SK-N-SH treated with all-trans-retinoic acid at 6 μM for 48 hours (cell line): ENCODE measurements around the gene RUFY4.

Experiments used
- ATAC-seq: fragments of 200-7000 bp; cut with Tn5 transposase; 3 replicates; pipeline ENCODE4 v1.9.1; 2020; ENCODE audit warnings: mild to moderate bottlenecking, moderate library complexity
- ARNTL ChIP-seq: fragments of 450-650 bp; formaldehyde crosslinking; IDR thresholded peaks from 2 replicates; pipeline ENCODE4 v1.5.0; 2020; ENCODE audit warnings: low read depth, mild to moderate bottlenecking, moderate library complexity, borderline replicate concordance
- BACH2 ChIP-seq: fragments of 250-450 bp; sonication (Bioruptor Pico); IDR thresholded peaks from 2 replicates; pipeline ENCODE4 v1.9.0; 2021; ENCODE audit warnings: mild to moderate bottlenecking, borderline replicate concordance
- CSDC2 ChIP-seq: fragments of 250-450 bp; sonication (Bioruptor Pico); IDR thresholded peaks from 2 replicates; pipeline ENCODE4 v1.5.0; 2020; ENCODE audit warnings: mild to moderate bottlenecking, moderate library complexity
- GLIS3 ChIP-seq: fragments of 250-450 bp; sonication (Bioruptor Pico); IDR thresholded peaks from 2 replicates; pipeline ENCODE4 v1.5.0; 2020; ENCODE audit warnings: mild to moderate bottlenecking, moderate library complexity
- ISL1 ChIP-seq: fragments of 250-450 bp; sonication (Bioruptor Pico); IDR thresholded peaks from 2 replicates; pipeline ENCODE4 v2.1.2; 2022; ENCODE audit warnings: mild to moderate bottlenecking, moderate library complexity
- OSR1 ChIP-seq: fragments of 250-450 bp; sonication (Bioruptor Pico); IDR thresholded peaks from 2 replicates; pipeline ENCODE4 v1.8.0; 2022; ENCODE audit warnings: moderate library complexity, mild to moderate bottlenecking, inconsistent platforms
- PPARA ChIP-seq: fragments of 250-450 bp; sonication (Bioruptor Pico); IDR thresholded peaks from 2 replicates; pipeline ENCODE4 v1.5.0; 2020; ENCODE audit warnings: mild to moderate bottlenecking, borderline replicate concordance
- RARB ChIP-seq: fragments of 250-450 bp; sonication (Bioruptor Pico); IDR thresholded peaks from 2 replicates; pipeline ENCODE4 v1.8.0; 2021; ENCODE audit warnings: mild to moderate bottlenecking, moderate library complexity
- SNAI2 ChIP-seq: fragments of 250-450 bp; sonication (Bioruptor Pico); IDR thresholded peaks from 2 replicates; pipeline ENCODE4 v1.5.0; 2020; ENCODE audit warnings: mild to moderate bottlenecking, moderate library complexity
- TCF4 ChIP-seq: fragments of 250-450 bp; sonication (Bioruptor Pico); IDR thresholded peaks from 2 replicates; pipeline ENCODE4 v1.8.0; 2021; ENCODE audit warnings: mild to moderate bottlenecking, moderate library complexity, borderline replicate concordance
- TOX ChIP-seq: fragments of 250-450 bp; sonication (Bioruptor Pico); IDR thresholded peaks from 2 replicates; pipeline ENCODE4 v1.8.0; 2021; ENCODE audit warnings: mild to moderate bottlenecking, moderate library complexity, borderline replicate concordance
- ZC3H10 ChIP-seq: fragments of 250-450 bp; sonication (Bioruptor Pico); IDR thresholded peaks from 2 replicates; pipeline ENCODE4 v1.5.1; 2021; ENCODE audit warnings: mild to moderate bottlenecking, moderate library complexity
- ZFP30 ChIP-seq: fragments of 450-650 bp; formaldehyde crosslinking; IDR thresholded peaks from 2 replicates; pipeline ENCODE4 v1.5.0; 2022; ENCODE audit warnings: mild to moderate bottlenecking, moderate library complexity
- ZNF565 ChIP-seq: fragments of 450-650 bp; formaldehyde crosslinking; conservative IDR thresholded peaks from 2 replicates; pipeline ENCODE4 v1.5.0; 2020; ENCODE audit warnings: low read depth, mild to moderate bottlenecking, moderate library complexity
- ZNF70 ChIP-seq: fragments of 450-650 bp; formaldehyde crosslinking; IDR thresholded peaks from 2 replicates; pipeline ENCODE4 v1.5.0; 2020; ENCODE audit warnings: mild to moderate bottlenecking, moderate library complexity
- ZNF8 ChIP-seq: fragments of 450-650 bp; formaldehyde crosslinking; IDR thresholded peaks from 2 replicates; pipeline ENCODE4 v1.5.0; 2020; ENCODE audit warnings: mild to moderate bottlenecking, moderate library complexity
- TF ChIP-seq, protein P1 (sequence below): fragments of 250-450 bp; sonication (Bioruptor Pico); IDR thresholded peaks from 2 replicates; pipeline ENCODE4 v1.5.1; 2020; ENCODE audit warnings: low read depth, mild to moderate bottlenecking, moderate library complexity
- TF ChIP-seq, protein P2 (sequence below): fragments of 250-450 bp; sonication (Bioruptor Pico); IDR thresholded peaks from 2 replicates; pipeline ENCODE4 v1.8.0; 2020; ENCODE audit warnings: mild to moderate bottlenecking, moderate library complexity, borderline replicate concordance
- TF ChIP-seq, protein P3 (sequence below): fragments of 250-450 bp; sonication (Bioruptor Pico); IDR thresholded peaks from 2 replicates; pipeline ENCODE4 v1.5.1; 2021; ENCODE audit warnings: mild to moderate bottlenecking, moderate library complexity
- TF ChIP-seq, protein P4 (sequence below): fragments of 250-450 bp; sonication (Bioruptor Pico); IDR thresholded peaks from 2 replicates; pipeline ENCODE4 v1.8.0; 2021; ENCODE audit warnings: low read depth, mild to moderate bottlenecking, moderate library complexity, borderline replicate concordance
- TF ChIP-seq, protein P5 (sequence below): fragments of 250-450 bp; sonication (Bioruptor Pico); IDR thresholded peaks from 2 replicates; pipeline ENCODE4 v1.5.0; 2020; ENCODE audit warnings: mild to moderate bottlenecking, moderate library complexity

Gene RUFY4

DNA sequence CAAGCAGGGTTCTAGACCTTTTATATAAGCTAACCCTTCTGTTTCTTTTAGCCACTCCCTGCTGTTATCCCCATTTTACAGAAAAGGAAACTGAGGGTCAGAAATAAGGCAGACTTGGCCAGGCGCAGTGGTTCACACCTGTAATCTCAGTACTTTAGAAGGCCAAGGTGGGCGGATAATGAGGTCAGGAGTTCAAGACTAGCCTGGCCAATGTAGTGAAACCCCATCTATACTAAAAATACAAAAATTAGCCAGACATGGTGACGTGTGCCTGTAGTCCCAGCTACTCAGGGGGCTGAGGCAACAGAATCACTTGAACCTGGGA, 14.3 kb downstream of the RUFY4 start:
- TF ChIP-seq TCF4 (CRISPR knock-in tag) (no peak), ZC3H10 (no peak), CSDC2 (CRISPR knock-in tag) (no peak), TOX (CRISPR knock-in tag) (no peak), ARNTL (no peak), GLIS3 (CRISPR knock-in tag) (no peak), RARB (CRISPR knock-in tag) (no peak), ISL1 (CRISPR knock-in tag) (no peak), ZNF8 (CRISPR knock-in tag) (no peak)
- TF ChIP-seq, protein P1, sequence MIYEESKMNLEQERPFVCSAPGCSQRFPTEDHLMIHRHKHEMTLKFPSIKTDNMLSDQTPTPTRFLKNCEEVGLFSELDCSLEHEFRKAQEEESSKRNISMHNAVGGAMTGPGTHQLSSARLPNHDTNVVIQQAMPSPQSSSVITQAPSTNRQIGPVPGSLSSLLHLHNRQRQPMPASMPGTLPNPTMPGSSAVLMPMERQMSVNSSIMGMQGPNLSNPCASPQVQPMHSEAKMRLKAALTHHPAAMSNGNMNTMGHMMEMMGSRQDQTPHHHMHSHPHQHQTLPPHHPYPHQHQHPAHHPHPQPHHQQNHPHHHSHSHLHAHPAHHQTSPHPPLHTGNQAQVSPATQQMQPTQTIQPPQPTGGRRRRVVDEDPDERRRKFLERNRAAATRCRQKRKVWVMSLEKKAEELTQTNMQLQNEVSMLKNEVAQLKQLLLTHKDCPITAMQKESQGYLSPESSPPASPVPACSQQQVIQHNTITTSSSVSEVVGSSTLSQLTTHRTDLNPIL, result no peak
- TF ChIP-seq, protein P2, sequence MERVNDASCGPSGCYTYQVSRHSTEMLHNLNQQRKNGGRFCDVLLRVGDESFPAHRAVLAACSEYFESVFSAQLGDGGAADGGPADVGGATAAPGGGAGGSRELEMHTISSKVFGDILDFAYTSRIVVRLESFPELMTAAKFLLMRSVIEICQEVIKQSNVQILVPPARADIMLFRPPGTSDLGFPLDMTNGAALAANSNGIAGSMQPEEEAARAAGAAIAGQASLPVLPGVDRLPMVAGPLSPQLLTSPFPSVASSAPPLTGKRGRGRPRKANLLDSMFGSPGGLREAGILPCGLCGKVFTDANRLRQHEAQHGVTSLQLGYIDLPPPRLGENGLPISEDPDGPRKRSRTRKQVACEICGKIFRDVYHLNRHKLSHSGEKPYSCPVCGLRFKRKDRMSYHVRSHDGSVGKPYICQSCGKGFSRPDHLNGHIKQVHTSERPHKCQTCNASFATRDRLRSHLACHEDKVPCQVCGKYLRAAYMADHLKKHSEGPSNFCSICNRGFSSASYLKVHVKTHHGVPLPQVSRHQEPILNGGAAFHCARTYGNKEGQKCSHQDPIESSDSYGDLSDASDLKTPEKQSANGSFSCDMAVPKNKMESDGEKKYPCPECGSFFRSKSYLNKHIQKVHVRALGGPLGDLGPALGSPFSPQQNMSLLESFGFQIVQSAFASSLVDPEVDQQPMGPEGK (CRISPR knock-in tag), result no peak
- TF ChIP-seq, all 23 proteins: peak for 0
- ATAC-seq, result no peak

DNA sequence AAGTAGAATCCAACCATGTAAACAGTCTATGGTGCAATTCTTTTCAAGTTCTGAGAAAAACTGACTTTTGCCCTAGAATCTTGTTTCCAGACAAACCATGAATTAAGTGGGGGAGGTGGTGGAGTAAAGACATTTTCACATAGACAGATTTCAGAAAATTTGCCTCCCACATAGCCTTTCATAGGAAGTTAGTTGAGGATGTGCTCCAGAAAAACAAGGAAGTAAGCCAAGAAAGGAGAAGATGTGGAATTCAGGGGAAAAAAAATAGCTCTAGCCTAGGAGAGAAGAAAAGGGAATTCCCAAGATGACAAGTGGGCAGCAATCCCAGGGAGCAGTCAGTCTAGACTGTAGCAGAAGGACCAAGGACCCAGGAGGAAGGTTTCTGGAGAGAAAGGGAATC, 17.4 kb downstream of the RUFY4 start:
- no peak for TF ChIP-seq ZFP30
- no peak for TF ChIP-seq ZNF70 (CRISPR knock-in tag)
- no peak for TF ChIP-seq SNAI2 (CRISPR knock-in tag)
- TF ChIP-seq, protein P1, result no peak
- TF ChIP-seq, protein P3, sequence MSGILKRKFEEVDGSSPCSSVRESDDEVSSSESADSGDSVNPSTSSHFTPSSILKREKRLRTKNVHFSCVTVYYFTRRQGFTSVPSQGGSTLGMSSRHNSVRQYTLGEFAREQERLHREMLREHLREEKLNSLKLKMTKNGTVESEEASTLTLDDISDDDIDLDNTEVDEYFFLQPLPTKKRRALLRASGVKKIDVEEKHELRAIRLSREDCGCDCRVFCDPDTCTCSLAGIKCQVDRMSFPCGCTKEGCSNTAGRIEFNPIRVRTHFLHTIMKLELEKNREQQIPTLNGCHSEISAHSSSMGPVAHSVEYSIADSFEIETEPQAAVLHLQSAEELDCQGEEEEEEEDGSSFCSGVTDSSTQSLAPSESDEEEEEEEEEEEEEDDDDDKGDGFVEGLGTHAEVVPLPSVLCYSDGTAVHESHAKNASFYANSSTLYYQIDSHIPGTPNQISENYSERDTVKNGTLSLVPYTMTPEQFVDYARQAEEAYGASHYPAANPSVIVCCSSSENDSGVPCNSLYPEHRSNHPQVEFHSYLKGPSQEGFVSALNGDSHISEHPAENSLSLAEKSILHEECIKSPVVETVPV (CRISPR knock-in tag), result no peak
- TF ChIP-seq BACH2, result no peak
- no peak for TF ChIP-seq TOX (CRISPR knock-in tag)
- no peak for TF ChIP-seq ARNTL
- no peak for TF ChIP-seq GLIS3 (CRISPR knock-in tag)
- no peak for TF ChIP-seq PPARA
- TF ChIP-seq ZNF8 (CRISPR knock-in tag), result no peak
- TF ChIP-seq, protein P4, sequence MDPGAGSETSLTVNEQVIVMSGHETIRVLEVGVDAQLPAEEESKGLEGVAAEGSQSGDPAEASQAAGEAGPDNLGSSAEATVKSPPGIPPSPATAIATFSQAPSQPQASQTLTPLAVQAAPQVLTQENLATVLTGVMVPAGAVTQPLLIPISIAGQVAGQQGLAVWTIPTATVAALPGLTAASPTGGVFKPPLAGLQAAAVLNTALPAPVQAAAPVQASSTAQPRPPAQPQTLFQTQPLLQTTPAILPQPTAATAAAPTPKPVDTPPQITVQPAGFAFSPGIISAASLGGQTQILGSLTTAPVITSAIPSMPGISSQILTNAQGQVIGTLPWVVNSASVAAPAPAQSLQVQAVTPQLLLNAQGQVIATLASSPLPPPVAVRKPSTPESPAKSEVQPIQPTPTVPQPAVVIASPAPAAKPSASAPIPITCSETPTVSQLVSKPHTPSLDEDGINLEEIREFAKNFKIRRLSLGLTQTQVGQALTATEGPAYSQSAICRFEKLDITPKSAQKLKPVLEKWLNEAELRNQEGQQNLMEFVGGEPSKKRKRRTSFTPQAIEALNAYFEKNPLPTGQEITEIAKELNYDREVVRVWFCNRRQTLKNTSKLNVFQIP, result no peak
- no peak for TF ChIP-seq TCF4 (CRISPR knock-in tag)
- no peak for TF ChIP-seq ZNF565 (CRISPR knock-in tag)
- no peak for ATAC-seq

DNA sequence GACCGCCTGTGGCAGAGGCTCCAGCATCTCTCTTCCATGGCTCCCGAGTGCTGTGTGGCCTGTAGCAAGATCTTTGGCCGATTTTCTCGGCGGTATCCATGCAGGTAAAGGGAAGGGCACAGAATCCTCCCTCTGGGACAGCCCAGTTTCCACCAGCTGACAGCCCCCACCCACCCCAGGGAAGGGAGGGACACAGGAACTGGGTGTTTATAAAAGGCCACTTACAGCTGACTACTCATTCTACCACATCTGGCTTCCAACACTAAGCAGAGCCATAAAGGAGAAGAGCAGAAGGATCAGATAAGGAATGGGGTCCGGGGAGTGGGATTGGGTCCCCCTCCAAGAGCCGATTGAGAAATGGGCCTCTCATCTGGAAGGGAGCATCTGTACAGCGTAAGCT, 20.2 kb downstream of the RUFY4 start:
- TF ChIP-seq, protein P1, result no peak
- TF ChIP-seq BACH2 (no peak), OSR1 (CRISPR knock-in tag) (no peak)
- TF ChIP-seq, protein P5, sequence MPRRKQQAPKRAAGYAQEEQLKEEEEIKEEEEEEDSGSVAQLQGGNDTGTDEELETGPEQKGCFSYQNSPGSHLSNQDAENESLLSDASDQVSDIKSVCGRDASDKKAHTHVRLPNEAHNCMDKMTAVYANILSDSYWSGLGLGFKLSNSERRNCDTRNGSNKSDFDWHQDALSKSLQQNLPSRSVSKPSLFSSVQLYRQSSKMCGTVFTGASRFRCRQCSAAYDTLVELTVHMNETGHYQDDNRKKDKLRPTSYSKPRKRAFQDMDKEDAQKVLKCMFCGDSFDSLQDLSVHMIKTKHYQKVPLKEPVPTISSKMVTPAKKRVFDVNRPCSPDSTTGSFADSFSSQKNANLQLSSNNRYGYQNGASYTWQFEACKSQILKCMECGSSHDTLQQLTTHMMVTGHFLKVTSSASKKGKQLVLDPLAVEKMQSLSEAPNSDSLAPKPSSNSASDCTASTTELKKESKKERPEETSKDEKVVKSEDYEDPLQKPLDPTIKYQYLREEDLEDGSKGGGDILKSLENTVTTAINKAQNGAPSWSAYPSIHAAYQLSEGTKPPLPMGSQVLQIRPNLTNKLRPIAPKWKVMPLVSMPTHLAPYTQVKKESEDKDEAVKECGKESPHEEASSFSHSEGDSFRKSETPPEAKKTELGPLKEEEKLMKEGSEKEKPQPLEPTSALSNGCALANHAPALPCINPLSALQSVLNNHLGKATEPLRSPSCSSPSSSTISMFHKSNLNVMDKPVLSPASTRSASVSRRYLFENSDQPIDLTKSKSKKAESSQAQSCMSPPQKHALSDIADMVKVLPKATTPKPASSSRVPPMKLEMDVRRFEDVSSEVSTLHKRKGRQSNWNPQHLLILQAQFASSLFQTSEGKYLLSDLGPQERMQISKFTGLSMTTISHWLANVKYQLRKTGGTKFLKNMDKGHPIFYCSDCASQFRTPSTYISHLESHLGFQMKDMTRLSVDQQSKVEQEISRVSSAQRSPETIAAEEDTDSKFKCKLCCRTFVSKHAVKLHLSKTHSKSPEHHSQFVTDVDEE (CRISPR knock-in tag), result no peak
- no peak for ATAC-seq
